Activated CD8-positive, alpha-beta memory T cell treated with anti-CD3 and anti-CD28 coated beads, Interleukin-2, amount 50 U/mL, for 1 hour (primary cell): ENCODE measurements around the gene A1BG.
"Not testable (repeated sequence)": the region's sequence is repeated elsewhere in the genome, so short reads cannot be mapped to it uniquely, and the experiment has no call there.

ENCODE experiments used
- DNase-seq: peaks from one replicate; pipeline ENCODE4 v3.0.0-alpha.2; 2020; ENCODE audit errors: extremely low read depth

A1BG gene

GRCh38 chr19:58357481-58358145, 4.3 kb upstream of the A1BG start:
- DNase-seq: no peak

- DNase-seq: no peak
These were observed 3.6 kb upstream of the A1BG start for GRCh38 chr19:58356766-58357480.

- no peak for DNase-seq
These were observed 2.8 kb upstream of the A1BG start for GRCh38 chr19:58355908-58356765.

- no peak for DNase-seq
These were observed 2.0 kb upstream of the A1BG start for GRCh38 chr19:58355215-58355796.

GRCh38 chr19:58354478-58355030, 1.3 kb upstream of the A1BG start:
- no peak for DNase-seq

GRCh38 chr19:58353717-58354477, 605 bp upstream of the A1BG start:
- no peak for DNase-seq

GRCh38 chr19:58351990-58352755, 1.1 kb downstream of the A1BG start:
- DNase-seq: no peak

GRCh38 chr19:58351558-58351878, 1.8 kb downstream of the A1BG start:
- DNase-seq: no peak

GRCh38 chr19:58350871-58351557, 2.3 kb downstream of the A1BG start:
- DNase-seq: no peak

- DNase-seq: no peak
These were observed 3.1 kb downstream of the A1BG start for GRCh38 chr19:58350001-58350861.

- no peak for DNase-seq
These were observed 3.7 kb downstream of the A1BG start for GRCh38 chr19:58349590-58349989.

- DNase-seq: not testable (repeated sequence)
These were observed 5.2 kb downstream of the A1BG start for GRCh38 chr19:58348080-58348479.

GRCh38 chr19:58346961-58347929, 6.0 kb downstream of the A1BG start:
- peak; percentile 43 for DNase-seq

GRCh38 chr19:58345558-58345957, 7.7 kb downstream of the A1BG start:
- no peak for DNase-seq

- DNase-seq: no peak
These were observed 14.3 kb downstream of the A1BG start for GRCh38 chr19:58338825-58339558.

- no peak for DNase-seq
These were observed 15.0 kb downstream of the A1BG start for GRCh38 chr19:58338336-58338735.

- DNase-seq: no peak
These were observed 16.5 kb downstream of the A1BG start for GRCh38 chr19:58336820-58337219.
